Measurements from ENCODE around the gene DAPK1. TPM values are rescaled to one million over a fixed set of nuclear protein-coding genes. Genes with fewer than 3 reads are reported as not detected.

The DAPK1 gene
- total and polyA plus RNA-seq, 2 donors from 2014 or later = 15.5 to 166 TPM

DNA sequence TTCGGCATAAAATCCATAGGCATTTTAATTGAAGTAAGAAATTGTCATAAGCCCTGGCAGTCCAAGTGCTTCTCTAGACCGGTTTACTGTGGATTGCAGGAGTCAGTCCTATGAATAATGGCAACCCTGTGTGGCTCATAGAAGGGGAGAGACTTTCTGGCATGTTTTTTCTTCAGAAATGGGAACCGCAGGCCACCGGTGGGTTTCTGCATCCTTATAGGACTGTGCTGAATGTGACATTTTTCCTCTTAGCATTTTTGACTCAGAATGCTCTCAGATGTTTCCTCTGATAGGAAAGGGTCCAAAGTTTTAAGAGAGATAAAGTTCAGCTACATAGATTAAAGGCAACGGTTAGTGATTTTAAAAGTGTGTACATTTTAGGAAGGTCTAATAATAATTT lies 6.3 kb downstream of the DAPK1 start:
- TF ChIP-seq, protein P1, sequence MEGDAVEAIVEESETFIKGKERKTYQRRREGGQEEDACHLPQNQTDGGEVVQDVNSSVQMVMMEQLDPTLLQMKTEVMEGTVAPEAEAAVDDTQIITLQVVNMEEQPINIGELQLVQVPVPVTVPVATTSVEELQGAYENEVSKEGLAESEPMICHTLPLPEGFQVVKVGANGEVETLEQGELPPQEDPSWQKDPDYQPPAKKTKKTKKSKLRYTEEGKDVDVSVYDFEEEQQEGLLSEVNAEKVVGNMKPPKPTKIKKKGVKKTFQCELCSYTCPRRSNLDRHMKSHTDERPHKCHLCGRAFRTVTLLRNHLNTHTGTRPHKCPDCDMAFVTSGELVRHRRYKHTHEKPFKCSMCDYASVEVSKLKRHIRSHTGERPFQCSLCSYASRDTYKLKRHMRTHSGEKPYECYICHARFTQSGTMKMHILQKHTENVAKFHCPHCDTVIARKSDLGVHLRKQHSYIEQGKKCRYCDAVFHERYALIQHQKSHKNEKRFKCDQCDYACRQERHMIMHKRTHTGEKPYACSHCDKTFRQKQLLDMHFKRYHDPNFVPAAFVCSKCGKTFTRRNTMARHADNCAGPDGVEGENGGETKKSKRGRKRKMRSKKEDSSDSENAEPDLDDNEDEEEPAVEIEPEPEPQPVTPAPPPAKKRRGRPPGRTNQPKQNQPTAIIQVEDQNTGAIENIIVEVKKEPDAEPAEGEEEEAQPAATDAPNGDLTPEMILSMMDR (IDR thresholded peaks at IDR 0.05; ENCODE audit: borderline replicate concordance, extremely low read depth, insufficient read depth) = no peak
- H3K4me1 ChIP-seq (ENCODE audit: control insufficient read depth in 2 of 3, insufficient read depth in 2 of 3, low read depth in 1 of 3, low read length in 3 of 3) = peaks cover 0 to 15% (median 5%) of the 10 kb centered on the region in 3 donors
- DNase-seq = no peak
- H3K27me3 ChIP-seq (ENCODE audit: control insufficient read depth, insufficient read depth, low read length) = no peaks in the 10 kb centered on the region
- no peaks in the 10 kb centered on the region for H3K36me3 ChIP-seq (ENCODE audit: control insufficient read depth in 2 of 3, insufficient read depth in 3 of 3, low read length in 3 of 3)
- intact Hi-C loops (cut with DNase I) = no loop called here
- H3K9me3 ChIP-seq (ENCODE audit: control insufficient read depth in 2 of 3, insufficient read depth in 1 of 3, low read length in 3 of 3) = peaks cover 0 to 4% (median 0%) of the 10 kb centered on the region in 3 donors
- H3K4me3 ChIP-seq (ENCODE audit: low read length in 3 of 3) = no peak overlapping the region
- no peak overlapping the region for H3K27ac ChIP-seq (ENCODE audit: low read depth in 2 of 2, low read length in 2 of 2)
- no peak for FAIRE-seq
- no peak overlapping the region for H3K9ac ChIP-seq (ENCODE audit: low read length in 3 of 3)

DNA sequence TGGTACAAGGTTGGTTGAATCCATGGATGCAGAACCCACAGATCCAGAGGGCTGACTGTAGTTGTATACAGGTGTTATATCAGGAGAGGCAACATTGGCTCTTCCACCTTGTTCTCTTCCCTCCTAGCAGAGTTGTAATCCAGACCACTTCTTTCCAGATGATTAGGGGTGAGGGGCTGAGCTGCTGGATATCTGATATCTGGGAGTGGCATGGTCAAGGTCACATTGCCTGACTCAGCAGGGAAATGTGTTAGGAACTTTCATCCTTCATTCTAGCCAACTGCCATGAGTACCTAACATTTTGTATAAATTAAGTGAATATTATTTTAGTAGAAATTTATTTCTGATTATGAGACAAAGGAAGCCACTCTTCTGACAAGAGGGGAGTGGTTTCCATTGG lies 7.3 kb downstream of the DAPK1 start:
- no peaks in the 10 kb centered on the region for H3K36me3 ChIP-seq (ENCODE audit: control insufficient read depth in 2 of 3, insufficient read depth in 3 of 3, low read length in 3 of 3)
- TF ChIP-seq, protein P1 (IDR thresholded peaks at IDR 0.05; ENCODE audit: borderline replicate concordance, extremely low read depth, insufficient read depth) = no peak
- DNase-seq (no peak), FAIRE-seq (no peak)
- no peak overlapping the region for H3K4me3 ChIP-seq (ENCODE audit: low read length in 3 of 3)
- peaks cover 0 to 24% (median 7%) of the 10 kb centered on the region in 3 donors for H3K4me1 ChIP-seq (ENCODE audit: control insufficient read depth in 2 of 3, insufficient read depth in 2 of 3, low read depth in 1 of 3, low read length in 3 of 3)
- H3K27me3 ChIP-seq (ENCODE audit: control insufficient read depth, insufficient read depth, low read length) = no peaks in the 10 kb centered on the region
- no peak overlapping the region for H3K27ac ChIP-seq (ENCODE audit: low read depth in 2 of 2, low read length in 2 of 2)
- H3K9ac ChIP-seq (ENCODE audit: low read length in 3 of 3) = no peak overlapping the region
- intact Hi-C loops (cut with DNase I) = no loop called here
- H3K9me3 ChIP-seq (ENCODE audit: control insufficient read depth in 2 of 3, insufficient read depth in 1 of 3, low read length in 3 of 3) = peaks cover 0 to 4% (median 0%) of the 10 kb centered on the region in 3 donors

DNA sequence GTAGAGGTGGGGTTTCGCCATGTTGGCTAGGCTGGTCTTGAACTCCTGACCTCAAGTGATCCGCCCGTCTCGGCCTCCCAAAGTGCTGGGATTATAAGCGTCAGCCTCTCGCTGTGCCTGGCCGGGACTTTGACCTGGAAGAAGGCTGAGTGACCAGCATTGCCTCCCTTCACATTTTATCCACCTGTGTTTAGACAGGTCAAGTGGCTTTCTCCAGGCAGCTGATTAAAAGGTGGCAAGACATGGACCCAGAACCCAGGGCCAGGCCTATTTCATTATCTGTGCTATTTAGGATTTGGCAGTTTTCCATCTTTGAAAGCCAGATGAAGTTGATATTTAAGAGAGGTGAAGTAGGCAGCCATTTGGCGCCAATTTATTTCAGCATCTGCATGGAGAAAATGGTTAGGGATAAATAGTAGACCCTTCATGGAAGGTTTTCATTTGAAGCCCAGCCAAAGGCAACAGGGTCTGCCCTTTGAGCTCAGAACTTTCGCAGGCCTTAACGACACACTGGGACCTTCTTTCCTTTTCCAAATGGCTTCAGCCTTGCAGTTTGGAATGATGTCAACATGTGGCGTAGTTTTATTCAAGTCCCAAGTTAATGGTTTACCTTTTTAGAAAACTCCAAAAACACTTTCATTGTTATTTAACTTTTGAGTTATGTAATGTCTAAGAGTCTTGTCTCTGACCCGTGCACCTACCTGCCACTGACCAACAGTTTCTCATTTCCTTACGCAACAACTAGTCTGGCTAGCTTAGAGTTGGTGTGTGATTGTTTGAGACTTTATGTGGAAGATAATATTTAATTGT lies 8.4 kb downstream of the DAPK1 start:
- no peak for DNase-seq
- Histone ChIP-seq H3K4me1 (ENCODE audit: control insufficient read depth in 2 of 3, insufficient read depth in 2 of 3, low read depth in 1 of 3, low read length in 3 of 3) (peaks cover 0 to 29% (median 7%) of the 10 kb centered on the region in 3 donors), H3K27me3 (ENCODE audit: control insufficient read depth, insufficient read depth, low read length) (no peaks in the 10 kb centered on the region), H3K9me3 (ENCODE audit: control insufficient read depth in 2 of 3, insufficient read depth in 1 of 3, low read length in 3 of 3) (peaks cover 0 to 4% (median 0%) of the 10 kb centered on the region in 3 donors), H3K27ac (ENCODE audit: low read depth in 2 of 2, low read length in 2 of 2) (peak overlapping the region in 1 of 2 donors; percentile 36), H3K9ac (ENCODE audit: low read length in 3 of 3) (peak overlapping the region in 1 of 3 donors; percentile 31), H3K36me3 (ENCODE audit: control insufficient read depth in 2 of 3, insufficient read depth in 3 of 3, low read length in 3 of 3) (peaks cover 0 to 3% (median 0%) of the 10 kb centered on the region in 3 donors), H3K4me3 (ENCODE audit: low read length in 3 of 3) (no peak overlapping the region)
- TF ChIP-seq, protein P1 (IDR thresholded peaks at IDR 0.05; ENCODE audit: borderline replicate concordance, extremely low read depth, insufficient read depth) = no peak
- intact Hi-C loops (cut with DNase I) = no loop called here
- FAIRE-seq = peak; percentile 86
